ENCODE measurements around the gene CDH12.

- TF ChIP-seq, protein P1, sequence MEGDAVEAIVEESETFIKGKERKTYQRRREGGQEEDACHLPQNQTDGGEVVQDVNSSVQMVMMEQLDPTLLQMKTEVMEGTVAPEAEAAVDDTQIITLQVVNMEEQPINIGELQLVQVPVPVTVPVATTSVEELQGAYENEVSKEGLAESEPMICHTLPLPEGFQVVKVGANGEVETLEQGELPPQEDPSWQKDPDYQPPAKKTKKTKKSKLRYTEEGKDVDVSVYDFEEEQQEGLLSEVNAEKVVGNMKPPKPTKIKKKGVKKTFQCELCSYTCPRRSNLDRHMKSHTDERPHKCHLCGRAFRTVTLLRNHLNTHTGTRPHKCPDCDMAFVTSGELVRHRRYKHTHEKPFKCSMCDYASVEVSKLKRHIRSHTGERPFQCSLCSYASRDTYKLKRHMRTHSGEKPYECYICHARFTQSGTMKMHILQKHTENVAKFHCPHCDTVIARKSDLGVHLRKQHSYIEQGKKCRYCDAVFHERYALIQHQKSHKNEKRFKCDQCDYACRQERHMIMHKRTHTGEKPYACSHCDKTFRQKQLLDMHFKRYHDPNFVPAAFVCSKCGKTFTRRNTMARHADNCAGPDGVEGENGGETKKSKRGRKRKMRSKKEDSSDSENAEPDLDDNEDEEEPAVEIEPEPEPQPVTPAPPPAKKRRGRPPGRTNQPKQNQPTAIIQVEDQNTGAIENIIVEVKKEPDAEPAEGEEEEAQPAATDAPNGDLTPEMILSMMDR (IDR thresholded peaks at IDR 0.05) = no peak
- TF ChIP-seq ZSCAN20 (CRISPR knock-in tag; IDR thresholded peaks at IDR 0.05) (no peak), MYC (IDR thresholded peaks at IDR 0.05; ENCODE audit: borderline replicate concordance, low read length) (no peak), MAFK (IDR thresholded peaks at IDR 0.05; ENCODE audit: partially characterized antibody) (no peak), POLR2A (IDR thresholded peaks at IDR 0.05; ENCODE audit: low read length) (no peak), USF2 (IDR thresholded peaks at IDR 0.05) (no peak), KDM1A (IDR thresholded peaks at IDR 0.05; ENCODE audit: low read depth) (no peak), REST (IDR thresholded peaks at IDR 0.05) (no peak), CHD2 (IDR thresholded peaks at IDR 0.05; ENCODE audit: low read length, partially characterized antibody) (no peak), RFX5 (IDR thresholded peaks at IDR 0.05) (no peak)
Observed at GRCh38 chr5:22722056-22722455, 131.1 kb downstream of the CDH12 start.
